KBM-7 (cell line): ENCODE data around the gene MEGF8.

Experiments used
- DNase-seq: peaks from one replicate; pipeline ENCODE4 v3.0.0-alpha.2; 2015
- in situ Hi-C: fragments of 300-500 bp; cut with MboI; formaldehyde crosslinking; loops from 2 replicates; pipeline ENCODE4 v1.14.3; 2020; ENCODE audit warnings: low sequenced_read_pairs, low pct_unique_long_range_greater_than_20kb, mixed read lengths

The MEGF8 gene

DNA sequence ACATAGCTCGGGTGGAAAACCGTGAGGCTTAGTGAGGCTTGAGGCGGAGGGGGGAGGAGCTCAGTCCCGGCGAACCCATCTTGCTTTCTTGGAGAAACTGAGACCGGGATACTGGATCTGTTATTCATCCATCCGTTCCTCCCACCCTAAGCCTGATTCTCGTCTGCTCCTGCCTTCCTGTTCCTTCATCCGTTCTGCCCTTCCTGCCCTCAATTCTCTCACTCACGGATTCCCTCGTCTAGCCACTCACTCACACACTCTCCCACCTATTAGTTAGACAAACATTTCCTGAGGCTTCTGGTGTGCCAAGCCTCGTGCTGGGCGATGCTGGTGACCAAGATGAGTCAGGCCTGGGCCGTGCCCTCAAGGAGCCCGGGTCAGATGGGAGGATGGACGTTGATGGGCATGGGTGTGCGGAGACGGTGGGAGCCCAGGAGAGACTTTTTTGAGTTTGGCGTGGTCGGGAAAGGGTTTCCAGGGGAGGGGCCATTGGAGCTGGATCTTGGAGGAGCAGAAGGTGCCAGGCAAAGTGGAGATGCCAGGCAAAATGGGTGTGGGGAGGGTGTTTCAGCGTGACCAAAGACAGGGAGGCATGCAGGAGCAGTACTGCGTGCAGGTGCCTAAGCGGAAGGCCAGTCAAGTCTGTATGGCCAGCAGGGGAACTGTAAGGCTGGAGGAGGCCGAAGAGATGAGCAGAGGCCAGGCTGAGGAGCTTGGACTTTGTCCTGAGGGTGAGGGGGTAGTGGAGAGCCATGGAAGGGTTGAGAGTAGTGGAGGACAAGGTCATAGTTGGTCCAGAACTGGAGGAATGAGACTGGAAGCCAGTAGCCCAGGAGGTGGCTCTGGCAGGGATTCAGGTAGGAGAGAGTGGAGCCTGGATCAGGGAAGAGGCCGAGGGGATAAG, 72.1 kb downstream of the MEGF8 start:
- in situ Hi-C loops: no loop called here
- no peak for DNase-seq

DNA sequence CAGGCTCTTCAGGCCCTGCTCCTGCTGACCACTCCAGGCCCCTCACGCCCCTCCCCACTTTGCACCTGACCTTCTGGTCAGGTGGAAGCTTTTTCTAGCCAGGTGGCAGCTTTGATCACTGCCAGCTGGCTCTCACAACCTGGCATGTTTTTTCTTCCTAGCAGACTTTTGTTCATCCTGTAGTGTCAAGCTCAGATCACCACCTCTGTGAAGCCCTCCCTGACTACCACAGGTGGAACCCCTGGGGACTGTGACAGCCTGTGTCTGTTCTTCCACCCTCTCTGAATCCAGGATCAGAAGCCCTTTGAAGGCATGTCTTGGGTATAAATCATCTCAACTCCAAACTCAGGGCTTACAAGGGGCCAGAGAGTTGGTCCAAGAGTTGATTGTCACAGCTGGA, 75.0 kb downstream of the MEGF8 start:
- no peak for DNase-seq
- in situ Hi-C loops: loop anchor here (25.0 kb wide), 1 partner anchor 288 kb away; no protein-coding TSS in a partner anchor

DNA sequence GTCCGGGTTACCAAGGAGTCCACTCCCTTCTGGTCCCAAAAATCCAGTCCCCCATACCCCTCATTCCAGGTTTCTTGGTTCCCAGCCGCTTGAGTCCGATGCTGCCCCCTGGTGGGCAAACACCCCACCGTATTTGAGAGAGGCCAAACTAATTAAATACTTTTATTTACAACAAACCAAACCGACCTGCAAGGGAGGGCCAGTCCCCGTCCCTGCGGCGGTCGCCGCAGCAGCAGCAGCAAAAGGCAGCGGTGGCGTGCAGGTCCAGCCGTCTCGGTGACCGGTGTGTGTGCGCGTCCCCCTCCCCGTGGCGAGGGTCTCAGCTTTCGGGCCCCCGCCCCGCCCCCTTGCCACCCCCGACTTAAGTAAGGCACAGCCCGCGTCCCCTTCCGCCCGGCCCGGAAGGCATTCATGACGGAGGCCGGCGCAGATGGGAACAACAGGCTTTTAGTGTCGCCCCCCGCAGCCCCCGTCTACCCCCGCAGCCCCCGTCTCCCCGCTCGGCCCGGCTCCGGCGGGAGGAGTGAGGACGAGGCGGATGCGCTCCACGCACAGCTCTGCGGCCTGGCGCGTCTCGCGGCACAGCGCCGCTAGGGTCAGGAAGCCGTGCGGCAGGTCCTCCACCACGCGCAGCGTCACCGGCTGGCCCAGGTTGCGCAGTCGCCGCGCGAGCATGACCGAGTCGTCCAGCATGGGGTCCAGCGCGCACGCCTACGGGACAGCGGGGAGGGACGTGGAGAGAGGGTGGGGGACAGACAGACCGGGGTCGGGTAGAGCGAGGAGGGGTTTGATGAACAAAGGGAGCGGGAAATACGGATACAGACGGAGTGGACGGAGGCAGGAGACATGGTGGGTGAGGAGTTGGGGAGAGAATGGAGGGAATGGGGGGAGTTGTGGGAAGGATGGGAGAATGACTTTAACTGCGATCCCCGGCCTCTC, 76.2 kb downstream of the MEGF8 start:
- DNase-seq: peak; percentile 69
- in situ Hi-C loops: loop anchor here (25.0 kb wide), 1 partner anchor 289 kb away; no protein-coding TSS in a partner anchor

DNA sequence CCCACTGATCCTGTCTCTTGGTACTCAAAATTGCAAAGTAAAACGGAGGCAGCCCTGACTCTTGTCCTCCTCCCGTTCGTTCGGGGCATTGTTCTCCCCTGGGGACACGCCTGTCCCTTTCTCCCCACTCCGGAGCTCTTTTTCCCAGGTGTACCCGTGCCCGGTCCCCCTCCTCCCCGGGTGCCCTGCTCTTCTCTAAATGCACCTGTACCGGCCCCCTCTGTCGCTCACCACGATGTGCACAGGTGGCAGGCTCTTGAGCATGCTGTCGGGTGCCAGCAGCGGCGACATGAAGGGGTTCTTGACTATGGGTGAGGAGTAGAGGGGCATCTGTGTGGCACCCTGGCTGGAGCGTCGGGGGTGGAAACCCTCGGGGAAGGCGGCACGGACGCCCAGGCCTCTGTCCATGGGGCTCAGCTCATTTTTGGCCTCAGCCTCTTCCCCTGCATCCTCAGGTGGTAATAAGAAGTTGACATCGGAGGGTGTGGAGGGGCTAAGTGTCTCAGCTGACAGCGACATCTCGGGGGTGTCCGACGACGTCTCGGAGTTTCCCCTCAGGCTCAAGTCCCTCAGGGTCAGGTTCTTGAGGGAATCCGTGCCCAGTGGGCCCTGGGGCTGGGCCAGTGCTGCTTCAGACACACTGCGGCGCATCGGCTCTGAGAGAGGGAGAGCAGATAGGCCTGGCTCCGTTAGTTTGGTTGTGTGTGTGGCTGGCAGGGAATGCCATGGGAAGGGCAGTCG, 77.1 kb downstream of the MEGF8 start:
- in situ Hi-C loops: loop anchor here (25.0 kb wide), 1 partner anchor 290 kb away; no protein-coding TSS in a partner anchor
- no peak for DNase-seq

DNA sequence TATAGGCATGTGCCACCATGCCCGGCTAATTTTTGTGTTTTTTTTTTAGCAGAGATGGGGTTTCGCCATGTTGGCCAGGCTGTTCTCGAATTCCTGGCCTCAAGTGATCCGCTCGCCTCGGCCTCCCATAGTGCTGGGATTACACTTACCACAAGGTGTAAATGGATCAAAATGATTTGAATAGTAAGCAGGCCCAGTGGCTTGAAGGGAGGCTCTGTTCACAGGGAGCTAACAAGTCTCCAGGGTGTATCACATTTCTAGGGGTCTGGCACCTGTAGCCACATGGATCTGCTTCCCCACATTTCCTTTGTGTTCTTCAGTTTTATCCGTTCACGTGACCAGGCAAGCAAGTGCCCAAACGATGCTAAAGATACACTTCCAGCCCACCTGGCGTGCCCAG, 78.2 kb downstream of the MEGF8 start:
- in situ Hi-C loops: loop anchor here (25.0 kb wide), 1 partner anchor 291 kb away; no protein-coding TSS in a partner anchor

DNA sequence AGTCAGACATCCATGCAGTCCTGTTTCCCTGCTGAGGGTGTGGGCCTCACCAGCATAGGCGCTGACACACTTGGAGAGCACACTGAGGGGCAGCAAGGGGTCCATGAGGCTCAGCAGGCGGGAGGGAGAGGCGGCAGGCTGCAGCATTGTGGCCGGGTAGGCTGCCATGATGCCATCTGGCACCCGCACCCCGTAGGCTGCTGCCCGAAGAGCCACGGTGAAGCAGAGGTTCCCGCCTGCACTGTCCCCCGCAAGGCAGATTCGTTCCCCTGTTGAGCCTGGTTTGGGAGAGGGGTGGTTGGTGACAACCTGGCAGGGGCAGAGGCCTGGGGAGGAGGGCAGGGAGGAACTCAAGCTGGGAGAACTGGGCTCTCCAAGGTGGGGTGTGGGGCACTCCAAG, 80.7 kb downstream of the MEGF8 start:
- no peak for DNase-seq
- in situ Hi-C loops: loop anchor here (25.0 kb wide), 1 partner anchor 294 kb away; no protein-coding TSS in a partner anchor

More for the DNA sequence above, 78.2 kb downstream of the MEGF8 start:
- DNase-seq: no peak

DNA sequence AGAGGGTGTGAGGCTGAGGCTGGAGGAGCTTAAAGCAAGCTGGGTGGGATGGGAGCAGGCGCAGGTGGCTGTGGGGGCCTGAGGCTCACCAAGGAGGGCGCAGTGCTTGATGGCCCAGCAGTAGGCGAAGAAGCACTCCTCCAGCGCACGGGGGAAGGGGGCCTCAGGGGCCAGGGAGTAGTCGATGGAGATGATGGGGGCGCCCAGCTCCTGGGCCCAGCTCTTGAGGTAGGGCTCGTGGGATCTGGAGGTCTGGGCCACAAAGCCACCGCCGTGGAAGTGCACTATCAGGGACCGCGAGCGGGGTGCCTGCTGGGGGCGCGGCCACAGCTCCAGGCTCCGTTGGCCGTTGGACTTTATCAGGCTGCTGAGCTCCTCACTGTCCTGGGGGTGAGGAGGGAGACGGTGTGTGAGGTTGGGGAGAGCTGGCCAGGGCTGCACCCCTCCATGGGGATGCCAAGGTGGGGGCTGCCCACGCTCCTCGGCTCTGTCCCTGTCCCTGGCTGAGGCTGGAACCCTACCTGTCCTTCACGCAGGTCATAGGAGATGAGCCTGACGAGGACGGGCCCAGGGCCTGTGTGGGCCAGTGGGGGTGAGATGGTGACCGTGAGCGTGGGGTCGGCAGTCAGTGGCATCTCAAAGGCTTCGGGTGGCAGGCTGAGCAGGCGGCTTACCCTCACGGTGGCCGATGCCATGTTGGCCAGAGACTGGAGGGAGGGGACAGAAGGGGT, 81.8 kb downstream of the MEGF8 start:
- in situ Hi-C loops: loop anchor here (25.0 kb wide), 1 partner anchor 295 kb away; no protein-coding TSS in a partner anchor
- DNase-seq: no peak

DNA sequence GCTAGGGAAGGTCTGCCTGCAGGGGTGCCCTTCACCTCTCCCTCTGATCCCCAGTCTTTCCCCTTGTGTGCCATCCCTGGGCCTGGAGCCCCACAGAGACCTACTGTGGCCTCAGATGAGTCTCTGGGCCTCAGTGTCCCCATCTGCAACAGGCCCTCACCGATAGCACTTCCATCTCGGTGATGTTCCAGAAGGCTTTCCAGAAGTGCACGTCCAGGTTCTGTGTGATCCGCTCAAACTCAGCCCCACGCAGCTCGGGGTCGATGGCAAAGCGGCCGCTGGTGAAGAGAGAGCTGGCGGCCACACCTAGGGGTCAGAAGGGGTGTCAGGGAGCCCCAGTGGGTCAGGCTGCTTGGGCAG, 82.4 kb downstream of the MEGF8 start:
- no peak for DNase-seq
- in situ Hi-C loops: loop anchor here (25.0 kb wide), 1 partner anchor 295 kb away; no protein-coding TSS in a partner anchor

DNA sequence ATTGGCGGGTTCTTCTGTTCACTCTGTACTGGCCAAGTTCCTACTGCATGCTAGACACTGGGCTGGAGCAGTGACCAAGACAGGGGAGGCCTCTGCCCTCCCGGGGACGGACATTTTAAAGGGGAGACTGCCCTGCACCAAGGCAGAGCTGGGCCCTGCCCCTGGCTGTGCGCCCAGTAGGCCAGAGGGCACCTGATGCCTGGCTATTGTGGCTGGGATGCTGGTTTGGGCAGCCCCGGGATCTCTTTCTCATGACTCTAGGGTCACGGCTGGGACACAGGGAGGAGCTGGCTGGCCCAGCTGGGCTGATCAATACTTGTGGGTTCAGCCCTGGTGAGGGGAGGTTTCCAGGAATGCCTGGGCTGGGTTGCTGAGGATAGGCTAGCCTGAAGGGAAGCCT, 84.0 kb downstream of the MEGF8 start:
- no peak for DNase-seq
- in situ Hi-C loops: loop anchor here (25.0 kb wide), 1 partner anchor 297 kb away; no protein-coding TSS in a partner anchor

DNA sequence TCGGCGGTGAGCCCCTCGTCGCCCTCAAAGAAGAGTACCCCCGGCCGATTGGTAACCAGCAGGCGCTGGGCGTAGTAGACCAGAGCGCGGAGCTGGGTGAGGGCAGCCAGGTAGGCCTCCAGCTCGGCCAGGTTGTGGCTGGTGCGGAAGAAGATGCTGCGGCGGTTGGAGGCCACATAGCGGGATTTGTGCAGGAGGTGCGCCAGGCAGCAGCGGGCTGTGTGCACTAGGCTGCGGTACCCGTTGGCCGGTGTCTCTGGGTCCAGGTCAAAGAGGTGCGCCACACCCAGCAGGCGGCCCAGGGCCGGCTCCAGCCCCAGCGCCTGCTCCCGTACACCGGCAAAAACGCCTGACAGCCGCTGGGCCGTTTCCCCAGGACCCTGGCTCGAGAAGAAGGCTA, 84.9 kb downstream of the MEGF8 start:
- in situ Hi-C loops: loop anchor here (25.0 kb wide), 1 partner anchor 298 kb away; no protein-coding TSS in a partner anchor

DNA sequence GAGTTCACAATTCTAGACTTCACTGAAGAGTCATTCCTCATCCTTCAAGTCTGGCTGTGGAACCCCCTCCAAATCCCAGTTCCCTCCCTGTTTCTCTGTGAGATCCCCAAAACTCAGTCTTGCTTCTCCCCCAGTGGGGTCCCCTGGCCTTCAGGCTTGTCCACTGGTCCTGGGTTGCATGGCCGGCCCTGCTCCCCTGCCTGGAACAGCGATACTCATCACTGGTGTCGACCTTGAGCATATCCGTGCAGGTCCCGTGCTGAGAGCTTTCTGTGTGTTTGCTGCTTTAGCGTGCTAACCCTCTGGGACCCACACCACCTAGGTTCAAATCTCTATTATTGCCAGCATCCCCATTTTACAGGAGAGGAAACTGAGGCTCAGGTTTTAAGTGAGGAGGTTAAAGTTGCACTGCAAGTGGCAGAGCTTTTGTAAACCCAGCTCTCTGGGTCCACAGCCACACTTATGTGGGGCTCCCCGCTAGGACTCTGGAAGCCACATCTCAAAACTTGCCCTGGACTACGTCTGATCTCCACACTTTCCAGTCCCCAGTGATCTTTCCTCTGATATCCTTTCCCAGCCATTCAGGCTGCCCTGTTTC, 86.2 kb downstream of the MEGF8 start:
- in situ Hi-C loops: loop anchor here (25.0 kb wide), 1 partner anchor 299 kb away; no protein-coding TSS in a partner anchor
- DNase-seq: no peak

More for the DNA sequence above, 84.9 kb downstream of the MEGF8 start:
- DNase-seq: no peak

DNA sequence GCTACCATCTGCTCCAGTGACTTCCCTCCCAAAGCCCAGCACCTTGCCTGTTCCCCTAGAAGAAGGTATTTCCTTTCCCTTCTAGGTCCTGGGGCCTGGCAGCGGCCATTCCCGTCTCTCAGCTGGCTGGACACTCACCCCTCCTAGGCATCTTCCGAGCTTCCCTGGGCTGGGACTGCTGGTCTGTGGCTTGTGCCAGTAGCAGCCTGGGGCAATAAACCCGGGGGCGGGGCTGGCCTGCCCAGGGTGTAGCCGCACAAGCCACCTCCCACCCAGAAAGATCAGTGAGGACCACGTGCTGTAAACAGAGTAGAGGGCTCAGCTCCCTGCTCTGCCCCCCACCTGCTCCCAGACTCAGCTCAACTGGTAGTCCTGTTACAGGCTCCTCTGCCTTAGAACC, 86.8 kb downstream of the MEGF8 start:
- DNase-seq: no peak
- in situ Hi-C loops: loop anchor here (25.0 kb wide), 1 partner anchor 300 kb away; no protein-coding TSS in a partner anchor

DNA sequence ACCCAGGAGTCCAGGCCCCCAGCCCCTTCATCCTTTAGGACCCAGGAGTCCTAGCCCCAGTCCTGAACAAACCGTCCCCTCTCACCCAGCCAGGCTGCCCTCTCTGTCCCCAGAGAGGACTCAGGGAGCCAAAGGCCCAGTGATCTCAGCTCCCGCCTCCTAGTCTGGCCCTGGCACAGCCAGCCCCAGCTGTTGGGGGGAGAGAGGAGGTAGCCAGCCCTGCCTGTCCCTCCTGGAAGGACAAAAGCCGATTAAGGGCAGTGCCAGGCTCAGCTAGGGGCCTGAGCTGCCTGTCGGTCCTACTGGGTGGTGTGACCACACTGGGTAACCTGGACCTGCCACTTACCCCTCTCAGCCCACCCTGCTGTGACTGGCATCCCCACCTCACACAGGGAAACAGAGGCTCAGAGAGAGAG, 87.2 kb downstream of the MEGF8 start:
- in situ Hi-C loops: loop anchor here (25.0 kb wide), 1 partner anchor 300 kb away; no protein-coding TSS in a partner anchor
- DNase-seq: no peak

DNA sequence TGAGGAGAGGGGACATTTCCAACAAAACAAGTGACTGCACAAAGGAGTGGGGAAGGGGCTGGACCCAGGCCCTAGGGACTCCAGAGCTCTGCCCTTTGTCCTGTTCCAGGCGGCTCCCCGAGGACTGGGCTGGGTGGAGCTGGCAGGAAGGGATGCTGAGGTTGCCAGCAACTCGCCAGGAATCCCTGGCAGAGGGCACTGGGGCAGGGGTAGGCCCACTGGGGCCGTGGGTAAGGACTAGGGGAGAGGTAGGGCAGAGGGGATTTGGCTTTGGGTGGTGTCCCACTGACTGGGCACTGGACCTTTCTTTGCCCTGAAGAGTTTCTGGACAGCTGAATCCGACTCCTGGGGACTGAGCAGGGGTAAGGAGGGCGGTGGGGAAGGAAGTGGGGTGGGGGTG, 93.9 kb downstream of the MEGF8 start:
- in situ Hi-C loops: loop anchor here (25.0 kb wide), 1 partner anchor 307 kb away; no protein-coding TSS in a partner anchor
- DNase-seq: no peak

DNA sequence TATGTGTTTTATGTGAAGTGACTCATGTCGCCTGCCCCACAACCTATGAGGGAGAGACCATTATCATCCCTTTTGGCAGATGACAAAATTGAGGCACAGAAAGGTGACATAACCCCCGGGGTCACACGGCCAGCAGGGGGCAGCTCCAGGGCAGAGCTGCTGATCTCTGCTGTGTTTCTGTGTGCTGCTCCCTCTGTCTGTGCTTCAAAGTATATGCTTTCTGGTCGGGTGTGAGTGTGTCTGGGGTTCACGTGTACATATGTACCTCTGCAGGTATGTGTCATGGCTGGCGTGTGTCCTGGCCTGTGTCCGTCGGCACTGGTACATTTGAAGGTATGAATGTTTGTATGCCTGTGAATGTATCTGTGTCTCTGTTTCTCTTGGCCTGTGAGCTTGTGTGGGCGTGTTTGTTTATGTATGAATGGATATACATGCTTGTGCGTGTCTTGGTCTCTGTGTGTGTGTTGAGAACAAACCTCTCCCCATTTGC, 94.7 kb downstream of the MEGF8 start:
- peak; percentile 68 for DNase-seq
- in situ Hi-C loops: loop anchor here (25.0 kb wide), 1 partner anchor 308 kb away; no protein-coding TSS in a partner anchor

DNA sequence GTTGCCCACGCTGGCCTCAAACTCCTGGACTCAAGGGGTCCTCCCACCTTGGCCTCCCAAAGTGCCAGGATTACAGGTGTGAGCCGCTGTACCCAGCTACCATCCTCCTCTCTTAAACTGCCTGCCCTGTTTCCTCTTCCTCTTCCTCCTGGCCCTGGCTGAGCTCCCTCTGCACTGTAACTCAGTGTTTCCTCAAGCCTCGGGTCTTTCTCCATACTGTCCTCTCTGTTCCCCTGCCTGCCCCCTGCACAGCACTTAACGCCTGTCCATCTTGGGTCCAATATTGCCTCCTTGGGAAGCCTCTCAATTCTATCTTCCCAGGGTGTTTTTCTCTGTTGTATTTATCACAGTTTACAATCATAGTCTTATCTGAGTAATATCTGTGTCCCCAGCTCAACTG, 95.7 kb downstream of the MEGF8 start:
- DNase-seq: no peak
- in situ Hi-C loops: loop anchor here (25.0 kb wide), 1 partner anchor 309 kb away; no protein-coding TSS in a partner anchor

DNA sequence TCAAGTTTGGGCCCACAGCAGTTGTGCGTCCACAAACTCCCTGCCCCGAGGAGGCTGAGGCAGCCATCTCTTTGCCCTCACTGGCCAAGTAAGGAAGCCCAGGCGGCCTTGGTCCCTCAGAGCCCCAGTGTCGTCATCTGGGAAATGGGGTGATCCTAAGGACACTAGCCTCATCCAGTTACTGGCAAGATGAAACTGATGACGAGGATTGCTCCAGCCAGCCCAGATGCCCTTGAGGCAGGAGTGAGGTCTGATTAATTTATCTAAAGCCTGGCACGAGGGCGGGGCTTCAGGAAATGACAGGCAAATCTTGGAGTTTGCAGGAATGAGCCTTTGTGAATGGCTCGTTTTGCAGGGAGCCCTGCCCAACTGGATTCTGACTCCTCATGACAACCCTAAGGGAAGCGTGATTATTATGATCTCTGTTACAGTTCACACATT, 96.2 kb downstream of the MEGF8 start:
- in situ Hi-C loops: loop anchor here (25.0 kb wide), 1 partner anchor 309 kb away; no protein-coding TSS in a partner anchor
- DNase-seq: no peak
